Measurements from ENCODE around the gene KIF5C.
"Not testable (repeated sequence)": the region's sequence is repeated elsewhere in the genome, so short reads cannot be mapped to it uniquely, and the experiment has no call there.

The KIF5C gene

GRCh38 chr2:148965623-148966437, 90.8 kb downstream of the KIF5C start:
- no peak for DNase-seq (ENCODE audit: low spot score)

DNA sequence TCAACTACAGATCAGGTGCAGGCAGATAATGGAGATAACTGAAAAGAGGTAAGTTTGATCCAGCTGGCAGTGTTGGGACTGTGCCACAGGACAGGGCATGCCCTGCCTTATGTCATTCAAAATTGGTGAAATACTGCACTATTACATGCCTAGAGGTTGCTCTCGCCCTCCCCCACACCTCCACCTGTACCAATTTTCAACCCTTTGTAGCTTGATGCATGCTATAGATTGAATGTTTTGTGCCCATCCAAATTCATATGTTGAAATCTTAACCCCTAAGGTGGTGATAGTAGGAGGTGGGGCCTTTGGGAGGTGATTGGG, 91.4 kb downstream of the KIF5C start:
- DNase-seq (ENCODE audit: low spot score), result no peak

DNA sequence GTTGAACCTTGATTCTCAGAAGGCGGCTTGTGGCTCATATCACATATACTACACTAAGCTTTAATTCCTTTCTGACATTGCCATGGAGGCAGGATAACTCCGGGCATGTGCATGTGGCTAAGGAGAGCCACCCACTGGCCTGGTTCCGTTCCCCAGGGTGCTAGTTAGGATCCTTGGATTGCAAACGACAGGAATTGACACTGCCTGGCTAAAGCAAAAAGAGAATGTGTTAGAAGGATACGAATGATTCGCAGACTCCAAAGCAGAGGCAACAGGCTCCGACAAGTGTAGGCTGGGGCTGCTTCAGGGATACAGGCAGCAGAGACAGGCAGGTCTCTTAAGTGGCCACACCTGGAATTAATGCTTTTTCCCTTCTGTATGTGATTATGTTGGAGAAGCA, 92.0 kb downstream of the KIF5C start:
- no peak for DNase-seq (ENCODE audit: low spot score)

GRCh38 chr2:148967578-148967977, 92.6 kb downstream of the KIF5C start:
- no peak for DNase-seq (ENCODE audit: low spot score)

DNA sequence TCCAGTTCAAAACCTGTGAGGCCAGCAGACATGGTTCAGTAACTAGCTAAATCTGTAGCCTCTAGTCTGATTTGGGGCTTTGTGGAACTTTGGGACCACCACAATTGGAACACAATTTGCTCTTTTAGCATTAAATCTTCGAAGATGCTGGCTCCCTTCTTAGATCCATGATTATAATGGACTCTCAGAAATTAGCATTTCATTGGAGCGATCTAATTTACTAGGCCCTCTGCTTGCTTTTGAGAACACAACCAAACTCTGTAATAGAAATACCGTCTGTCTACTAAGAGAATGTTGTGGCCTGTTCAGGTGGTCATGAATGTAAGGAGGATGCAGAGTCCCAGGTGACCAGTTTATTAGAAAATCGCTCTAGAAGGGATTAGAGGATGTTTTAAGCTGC, 93.3 kb downstream of the KIF5C start:
- DNase-seq (ENCODE audit: low spot score), result no peak

- no peak for DNase-seq (ENCODE audit: low spot score)
Observed at GRCh38 chr2:148968776-148969319, 93.8 kb downstream of the KIF5C start.

DNA sequence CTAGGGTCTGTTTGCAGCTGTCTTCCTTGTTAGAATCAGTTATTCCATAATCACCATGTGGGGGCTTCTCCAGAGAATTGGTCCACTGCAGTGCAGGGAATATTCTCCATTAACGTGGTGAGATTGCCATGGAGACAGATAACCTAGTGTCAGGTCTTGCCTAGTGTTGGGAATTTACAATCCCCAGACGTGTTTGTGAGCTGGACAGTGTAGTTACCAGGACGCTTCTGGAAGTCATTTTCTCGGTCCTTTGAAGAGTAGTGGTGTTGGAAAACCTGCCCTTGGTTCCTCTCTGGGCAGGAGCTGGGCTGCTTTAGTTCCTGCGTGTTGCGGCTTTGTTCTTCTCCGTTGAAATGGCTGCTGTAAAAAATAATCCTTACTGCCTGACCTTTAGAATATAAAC, 94.6 kb downstream of the KIF5C start:
- DNase-seq (ENCODE audit: low spot score), result no peak

DNA sequence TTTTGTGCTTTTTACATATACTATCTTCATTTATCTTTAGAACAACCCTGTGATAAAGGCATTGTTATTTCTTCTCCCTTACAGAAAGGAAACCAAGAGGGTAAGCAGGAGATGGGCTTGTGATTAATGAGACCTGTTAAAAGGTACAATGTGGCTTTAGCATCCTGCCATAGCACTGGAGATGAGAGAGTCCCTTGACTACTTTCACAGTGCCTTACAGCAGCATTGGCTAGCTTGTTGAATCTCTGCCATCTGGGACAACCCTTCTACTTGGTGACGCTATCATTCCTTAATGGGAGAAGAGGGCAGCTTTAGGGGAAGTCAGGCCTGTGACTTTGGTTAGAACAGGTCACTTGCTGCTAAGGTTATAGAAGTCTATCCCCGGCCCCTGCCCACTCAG, 95.4 kb downstream of the KIF5C start:
- no peak for DNase-seq (ENCODE audit: low spot score)

DNA sequence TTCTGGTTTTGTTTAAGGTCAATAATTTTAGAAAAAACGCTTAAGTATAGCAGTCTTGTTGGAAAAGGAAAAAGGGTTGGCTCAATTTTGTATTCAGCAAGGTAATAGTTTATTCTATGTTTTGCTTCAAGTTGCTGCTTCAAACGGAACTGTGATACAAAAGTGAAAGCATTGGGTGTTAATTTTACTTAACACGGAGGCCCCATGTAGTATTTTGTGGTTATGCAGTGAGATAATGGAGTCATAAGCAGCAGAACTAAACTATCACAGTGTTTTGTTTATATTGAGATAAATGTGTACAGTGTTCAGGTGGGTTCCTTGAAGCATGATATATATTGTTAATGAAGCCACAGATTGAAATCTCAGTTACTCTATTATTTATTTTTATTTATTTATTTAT, 96.5 kb downstream of the KIF5C start:
- no peak for DNase-seq (ENCODE audit: low spot score)

GRCh38 chr2:148974095-148974494, 99.1 kb downstream of the KIF5C start:
- no peak for DNase-seq (ENCODE audit: low spot score)

DNA sequence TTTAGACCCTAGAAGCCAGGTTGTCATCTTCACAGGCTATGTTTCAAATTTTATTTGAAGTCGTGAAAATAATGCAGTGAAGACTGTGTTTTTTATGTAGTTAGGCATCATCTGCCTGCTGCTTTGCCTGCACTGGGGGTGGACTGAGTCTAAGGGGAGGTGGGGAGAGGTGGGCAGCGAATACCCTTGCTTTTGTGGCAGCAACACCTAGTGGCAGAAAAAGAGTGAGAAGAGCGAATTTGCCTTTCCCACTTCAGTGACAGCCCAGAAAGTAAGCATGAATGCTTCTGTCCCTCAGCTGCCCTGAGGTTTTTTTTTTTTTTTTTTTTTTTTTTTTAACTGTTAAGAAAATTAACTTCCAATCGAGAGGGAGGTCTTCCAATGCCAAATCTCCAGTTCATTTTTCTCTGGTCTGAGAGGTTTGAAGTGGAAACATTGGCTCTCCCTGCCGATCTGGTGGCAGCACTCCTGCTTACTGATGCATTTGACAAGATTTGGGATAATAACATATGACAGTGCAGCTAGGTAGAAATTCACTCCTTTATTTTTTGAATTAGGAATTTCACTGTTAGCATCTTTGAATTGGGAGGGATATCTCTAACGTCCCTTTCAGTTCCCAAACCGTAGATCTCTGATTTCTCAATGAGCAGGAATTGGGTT, 103.1 kb downstream of the KIF5C start:
- DNase-seq (ENCODE audit: low spot score), result no peak

GRCh38 chr2:148978706-148979105, 103.7 kb downstream of the KIF5C start:
- DNase-seq (ENCODE audit: low spot score), result no peak

DNA sequence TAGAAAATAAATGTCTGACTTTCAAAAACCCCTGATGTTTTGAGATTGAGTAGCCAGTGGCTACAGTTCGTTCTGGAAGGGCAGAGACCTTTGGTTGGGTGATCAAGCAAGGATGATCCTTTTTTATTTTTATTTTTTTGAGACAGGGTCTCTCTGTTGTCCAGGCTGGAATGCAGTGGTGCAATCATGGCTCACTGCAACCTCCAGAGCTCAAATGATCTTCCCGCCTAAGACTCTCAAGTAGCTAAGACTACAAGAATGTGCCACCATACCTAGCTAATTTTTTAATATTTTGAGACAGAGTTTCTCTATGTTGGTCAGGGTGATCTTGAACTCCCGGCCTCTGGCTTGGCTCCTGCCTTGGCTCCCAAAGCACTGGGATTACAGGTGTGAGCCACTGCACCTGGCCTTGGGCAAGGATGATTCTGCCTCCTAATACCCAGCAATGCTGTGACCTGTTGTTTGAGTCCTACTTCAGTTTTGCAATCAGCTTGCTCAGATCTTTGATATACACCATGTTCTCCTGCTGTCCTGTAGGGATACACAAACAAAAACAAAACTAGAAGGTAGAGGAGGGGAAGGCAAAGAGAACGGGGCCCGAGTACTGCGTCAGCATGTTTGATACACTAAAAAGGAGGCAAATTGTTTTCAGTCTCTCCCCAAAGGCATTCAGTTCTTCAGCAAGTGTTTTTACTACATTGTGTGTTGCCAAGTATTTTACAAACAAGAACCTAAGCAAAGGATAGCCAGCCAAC, 104.3 kb downstream of the KIF5C start:
- DNase-seq (ENCODE audit: low spot score), result no peak

DNA sequence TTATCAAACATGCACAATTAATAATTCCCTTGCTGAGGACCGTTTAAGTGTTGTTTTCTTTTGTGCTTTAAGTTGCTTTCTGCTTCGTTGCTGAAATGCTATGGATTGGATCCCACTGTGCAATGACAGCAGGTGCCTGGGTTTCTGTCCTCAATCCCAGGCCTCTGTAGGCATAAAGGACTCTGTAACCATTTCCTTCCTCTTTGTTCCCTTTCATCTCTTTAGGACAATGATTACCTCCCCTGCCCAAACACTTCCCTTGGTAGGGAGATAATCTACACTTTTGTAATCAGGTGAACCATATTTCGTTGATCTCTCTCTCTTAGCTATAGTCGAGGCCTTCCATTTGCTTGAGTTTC, 104.9 kb downstream of the KIF5C start:
- DNase-seq (ENCODE audit: low spot score), result no peak

DNA sequence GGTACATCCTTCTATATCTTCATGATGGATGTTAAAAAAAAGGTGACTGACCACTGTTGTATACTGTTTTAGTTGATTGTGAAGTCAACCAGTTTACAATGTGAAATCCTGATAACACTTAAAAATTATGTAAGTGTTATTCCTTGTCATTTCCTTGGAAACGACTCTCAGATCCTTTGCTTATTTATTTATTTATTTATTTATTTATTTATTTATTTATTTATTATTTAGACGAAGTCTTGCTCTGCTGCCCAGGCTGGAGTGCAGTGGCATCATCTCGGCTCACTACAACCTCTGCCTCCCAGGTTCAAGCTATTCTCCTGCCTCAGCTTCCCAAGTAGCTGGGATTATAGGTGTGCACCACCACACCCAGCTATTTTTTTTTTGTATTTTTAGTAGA, 105.5 kb downstream of the KIF5C start:
- DNase-seq (ENCODE audit: low spot score), result not testable (repeated sequence)

- DNase-seq (ENCODE audit: low spot score), result no peak
Observed at GRCh38 chr2:148981324-148981723, 106.3 kb downstream of the KIF5C start.

DNA sequence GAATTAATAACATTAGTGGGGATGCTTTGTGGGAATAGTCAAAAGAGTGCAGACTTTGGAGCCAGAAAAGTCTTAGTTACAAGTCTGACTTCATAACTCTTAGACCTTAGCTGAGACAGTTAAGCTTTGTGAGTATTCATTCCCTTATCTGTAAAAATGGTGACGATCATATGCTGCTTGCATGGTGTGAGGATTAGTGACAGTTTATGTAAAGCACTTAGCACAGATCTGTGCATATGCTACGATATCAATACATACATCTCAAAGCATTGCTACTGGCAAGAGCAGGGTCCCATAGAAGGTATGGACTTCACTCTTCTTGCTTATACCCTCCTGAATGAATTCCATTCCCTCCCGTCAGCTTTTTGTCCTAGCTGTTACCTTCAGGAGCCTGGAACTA, 106.8 kb downstream of the KIF5C start:
- no peak for DNase-seq (ENCODE audit: low spot score)

DNA sequence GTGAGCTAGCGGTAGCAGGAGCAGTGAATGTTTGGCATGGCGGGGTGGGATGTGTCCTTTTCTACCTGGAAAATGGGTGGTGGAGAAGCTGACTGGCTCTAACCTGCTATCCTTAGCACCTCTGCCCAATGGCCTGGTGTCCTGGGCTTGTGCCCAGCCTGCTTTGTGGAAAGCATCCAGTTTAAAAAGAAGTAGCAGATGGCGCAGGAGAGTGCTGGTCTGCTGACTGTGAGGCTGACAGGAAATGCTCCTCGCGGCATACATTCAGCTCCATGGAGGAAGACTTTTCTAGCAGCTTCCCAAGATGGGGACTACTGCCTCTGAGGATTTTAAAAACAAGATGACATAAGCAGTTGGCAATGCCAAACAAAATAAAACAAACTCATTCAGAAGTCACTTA, 107.3 kb downstream of the KIF5C start:
- DNase-seq (ENCODE audit: low spot score), result no peak

DNA sequence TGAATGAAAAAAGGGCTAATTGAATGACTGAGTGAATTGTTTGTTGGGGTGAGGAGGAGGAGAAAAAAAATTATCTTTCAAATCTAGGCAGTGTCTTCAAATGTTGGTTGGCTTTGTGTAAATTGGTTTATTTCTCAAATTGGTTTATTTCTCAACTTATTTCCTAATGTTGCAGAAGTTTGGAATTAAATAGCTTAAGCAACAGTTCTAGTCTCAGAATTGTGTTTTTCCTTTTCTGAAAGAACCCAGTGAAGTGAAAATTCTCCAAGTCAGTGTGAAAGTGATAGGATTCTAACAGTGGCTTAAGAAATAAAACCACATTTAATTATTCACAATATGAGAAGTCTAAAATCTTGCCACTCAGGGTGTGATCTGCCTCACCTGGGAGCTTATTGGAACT, 108.9 kb downstream of the KIF5C start:
- DNase-seq (ENCODE audit: low spot score), result no peak

GRCh38 chr2:148984449-148984848, 109.4 kb downstream of the KIF5C start:
- DNase-seq (ENCODE audit: low spot score), result no peak

- DNase-seq (ENCODE audit: low spot score), result no peak
Observed at GRCh38 chr2:148987286-148987685, 112.3 kb downstream of the KIF5C start.

DNA sequence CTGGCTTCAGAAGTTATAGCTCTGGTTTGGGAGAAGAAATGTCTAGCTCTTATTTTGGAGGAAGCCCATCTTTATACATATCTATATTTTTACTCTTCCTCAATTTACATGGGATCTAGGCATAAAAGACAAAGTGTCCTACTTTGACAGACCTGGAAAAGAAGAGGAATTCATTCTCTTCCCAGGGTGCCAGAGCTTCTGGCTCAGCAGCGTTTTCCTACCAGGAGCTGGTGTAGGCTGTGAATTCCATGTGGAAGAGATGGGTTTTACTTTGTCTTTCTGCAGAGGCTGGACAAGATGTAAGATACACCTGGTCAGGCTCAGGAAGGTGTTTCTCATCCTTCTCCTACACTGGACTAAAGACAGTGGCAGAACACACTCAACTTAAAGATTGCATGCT, 113.3 kb downstream of the KIF5C start:
- DNase-seq (ENCODE audit: low spot score), result no peak

- peak; percentile 36 for DNase-seq (ENCODE audit: low spot score)
Observed at GRCh38 chr2:148989882-148990493, 115.0 kb downstream of the KIF5C start.

All from CD4-positive, alpha-beta T cell treated with Interleukin-6 at 100 ng/mL for 8 hours (primary cell).